Astrocyte (in vitro differentiated cells and primary cell): ENCODE data around the gene ATP6V0D1.

Experiments
- CTCF ChIP-seq: IDR thresholded peaks from 2 replicates; pipeline ENCODE4 v1.5.1; 2011; ENCODE audit warnings: low read depth, mild to moderate bottlenecking, inconsistent platforms, low read length, moderate library complexity; ENCODE audit not compliant: insufficient read depth
- EZH2 ChIP-seq: IDR thresholded peaks from 2 replicates; pipeline ENCODE4 v1.6.1; 2012; ENCODE audit warnings: mild to moderate bottlenecking, low read length, inconsistent platforms; ENCODE audit not compliant: insufficient read depth

DNA sequence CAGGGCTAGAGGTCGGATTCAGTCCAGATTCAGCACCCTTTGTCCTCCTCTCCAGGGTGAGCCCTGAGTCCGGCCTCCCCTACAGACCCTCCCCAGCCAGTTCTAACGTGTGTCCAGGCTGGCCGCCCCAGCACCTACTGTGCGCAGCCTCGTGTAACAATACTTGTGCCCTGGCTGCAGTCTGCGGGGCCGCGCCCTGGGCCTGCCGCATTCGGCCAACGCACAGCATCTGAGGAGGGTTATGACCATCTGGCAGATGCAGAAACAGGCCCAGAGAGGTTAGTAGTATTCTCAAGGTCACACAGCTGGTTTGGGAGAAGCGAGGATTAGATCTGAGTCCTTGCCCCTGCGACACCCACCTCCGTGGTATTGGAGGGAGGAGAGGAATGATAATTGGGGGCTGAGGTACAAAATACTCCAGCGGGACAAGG lies 48.6 kb upstream of the ATP6V0D1 start:
- TF ChIP-seq CTCF (no peak), EZH2 (no peak)
